OCI-M2 (cell line): ENCODE results near the gene TMEM186.
"Not testable (repeated sequence)": the region's sequence is repeated elsewhere in the genome, so short reads cannot be mapped to it uniquely, and the experiment has no call there.

ENCODE experiments used
- DNase-seq: peaks from one replicate; lab custom pipeline; 2025; ENCODE audit not compliant: unreplicated experiment; lab: John Stamatoyannopoulos, UW

Gene TMEM186

DNA sequence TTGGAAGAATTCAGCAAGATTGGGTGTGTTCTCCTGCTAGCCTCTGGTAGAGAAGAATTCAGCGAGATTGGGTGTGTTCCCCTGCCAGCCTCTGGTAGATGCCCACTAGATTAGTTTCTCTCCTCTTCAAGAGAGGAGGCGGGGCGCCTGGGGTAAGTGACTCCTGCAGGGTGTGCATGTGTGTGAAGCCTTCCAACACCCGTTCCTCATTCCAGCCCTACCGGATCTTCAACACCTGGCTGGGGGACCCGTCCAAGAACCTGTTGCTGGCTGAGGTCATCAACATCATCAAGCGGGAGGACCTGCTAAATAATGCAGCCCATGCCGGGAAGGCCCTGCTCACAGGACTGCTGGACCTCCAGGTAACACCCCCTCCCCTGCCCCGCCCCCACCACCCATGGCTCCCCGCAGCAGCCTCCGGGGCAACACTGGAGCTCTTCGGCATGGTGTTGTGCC lies 21.3 kb downstream of the TMEM186 start:
- DNase-seq: no peak

GRCh38 chr16:8775359-8775758 lies 22.1 kb downstream of the TMEM186 start:
- DNase-seq: no peak

DNA sequence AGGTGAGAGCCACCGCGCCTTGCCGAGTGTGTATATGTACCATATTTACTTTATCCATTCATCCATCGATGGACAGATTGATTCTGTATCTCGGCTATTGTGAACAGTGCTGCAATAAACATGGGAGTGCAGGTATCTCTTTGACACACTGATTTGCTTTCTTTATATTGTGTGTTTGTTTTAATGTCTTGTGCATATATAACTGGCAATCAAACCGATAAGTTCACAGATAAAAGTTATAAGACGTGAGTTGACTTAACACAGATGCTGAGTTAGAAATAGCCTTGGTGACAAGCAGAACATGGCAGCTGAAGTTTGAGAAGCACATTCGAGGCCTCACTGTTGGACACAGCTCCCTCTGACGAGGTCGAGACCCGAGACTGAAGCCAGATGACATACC lies 23.2 kb downstream of the TMEM186 start:
- DNase-seq: no peak

DNA sequence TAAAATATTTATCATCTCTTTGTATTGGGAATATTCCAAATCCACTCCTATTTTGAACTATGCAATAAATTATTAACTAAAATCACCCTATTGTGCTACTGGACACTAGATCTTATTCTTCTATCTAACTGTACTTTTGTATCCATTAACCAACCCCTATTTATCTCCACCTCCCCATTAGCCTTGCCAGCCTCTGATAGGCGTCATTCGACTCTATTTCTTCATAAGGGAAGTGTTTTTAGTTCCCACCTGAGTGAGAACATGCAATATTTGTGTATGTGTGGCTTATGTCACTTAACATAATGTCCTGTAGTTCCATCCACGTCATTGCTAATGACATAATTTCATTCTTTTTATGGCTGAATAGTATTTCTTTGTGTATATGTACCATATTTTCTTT lies 23.9 kb downstream of the TMEM186 start:
- no peak for DNase-seq

- DNase-seq: no peak
These were observed 28.7 kb downstream of the TMEM186 start for GRCh38 chr16:8768692-8769091.

GRCh38 chr16:8768283-8768682 lies 29.2 kb downstream of the TMEM186 start:
- no peak for DNase-seq

- DNase-seq: no peak
These were observed 30.3 kb downstream of the TMEM186 start for GRCh38 chr16:8767176-8767575.

DNA sequence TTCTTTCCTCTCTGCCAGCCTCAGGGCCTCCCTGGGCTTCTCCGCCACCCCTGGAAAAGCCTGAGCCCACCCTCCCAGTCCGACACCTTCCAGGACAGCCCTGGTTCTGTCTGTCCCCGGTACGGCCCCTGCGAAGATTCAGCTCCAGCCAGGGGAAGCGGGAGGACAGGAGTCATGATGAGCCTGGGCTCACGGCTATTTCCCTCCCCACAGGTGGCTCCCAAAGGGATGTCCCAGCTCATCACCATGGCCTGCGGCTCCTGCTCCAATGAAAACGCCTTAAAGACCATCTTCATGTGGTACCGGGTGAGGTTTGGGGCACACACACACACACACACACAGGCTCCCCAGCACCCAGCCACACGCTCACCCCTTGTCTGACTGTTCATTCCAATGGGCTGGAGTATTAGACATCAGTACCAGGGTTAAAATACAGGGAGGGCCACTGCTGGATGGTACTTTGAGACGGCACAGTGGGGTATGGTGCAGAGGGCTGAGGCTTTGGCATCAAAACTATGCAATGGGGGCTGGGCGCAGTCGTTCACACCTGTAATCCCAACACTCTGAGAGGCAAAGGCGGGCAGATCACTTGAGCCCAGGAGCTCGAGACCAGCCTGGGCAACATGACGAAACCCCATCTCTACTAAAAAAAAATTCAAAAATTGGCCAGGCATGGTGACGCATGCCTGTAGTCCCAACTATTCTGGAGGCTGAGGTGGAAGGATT lies 32.8 kb downstream of the TMEM186 start:
- no peak for DNase-seq

DNA sequence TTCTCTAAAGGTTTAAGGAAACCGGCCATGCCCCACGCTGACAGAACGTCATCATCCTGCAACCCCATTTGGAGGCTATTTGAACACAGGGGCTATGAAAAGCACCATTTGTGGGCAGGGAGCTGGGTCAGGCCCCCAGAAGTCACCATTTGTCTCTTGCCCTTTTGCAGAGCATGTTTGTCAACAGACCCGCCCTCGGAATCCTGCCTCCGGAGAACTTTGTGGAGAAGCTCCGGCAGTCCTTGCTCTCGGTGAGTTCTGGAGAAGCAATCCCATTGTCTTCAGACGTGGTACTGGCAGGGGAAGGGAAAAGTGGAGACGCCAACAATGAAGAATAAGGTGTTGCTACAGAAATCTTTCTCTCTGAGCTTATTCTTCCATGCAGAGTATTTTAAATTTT lies 33.5 kb downstream of the TMEM186 start:
- no peak for DNase-seq

GRCh38 chr16:8763083-8763482 lies 34.4 kb downstream of the TMEM186 start:
- no peak for DNase-seq

GRCh38 chr16:8762254-8762653 lies 35.2 kb downstream of the TMEM186 start:
- DNase-seq: no peak

DNA sequence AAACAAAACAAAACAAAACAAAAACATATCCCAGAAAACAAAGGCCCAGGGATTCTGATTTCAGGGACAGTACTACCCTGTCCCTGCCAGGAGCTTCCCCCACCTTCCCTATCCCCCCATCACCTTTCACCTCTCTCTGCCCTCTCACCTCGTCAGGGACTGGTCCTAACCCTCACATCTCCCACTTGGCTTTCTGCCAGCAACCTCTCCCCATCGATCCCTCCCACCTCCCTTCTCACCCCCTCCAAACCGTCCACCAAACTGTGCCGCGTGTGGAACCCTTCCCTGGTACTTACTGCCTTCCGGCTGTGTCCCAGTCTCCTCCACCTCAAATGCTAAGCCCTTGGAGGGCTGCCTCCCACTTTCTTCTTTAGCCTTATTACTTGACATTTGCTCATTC lies 36.4 kb downstream of the TMEM186 start:
- DNase-seq: no peak

DNA sequence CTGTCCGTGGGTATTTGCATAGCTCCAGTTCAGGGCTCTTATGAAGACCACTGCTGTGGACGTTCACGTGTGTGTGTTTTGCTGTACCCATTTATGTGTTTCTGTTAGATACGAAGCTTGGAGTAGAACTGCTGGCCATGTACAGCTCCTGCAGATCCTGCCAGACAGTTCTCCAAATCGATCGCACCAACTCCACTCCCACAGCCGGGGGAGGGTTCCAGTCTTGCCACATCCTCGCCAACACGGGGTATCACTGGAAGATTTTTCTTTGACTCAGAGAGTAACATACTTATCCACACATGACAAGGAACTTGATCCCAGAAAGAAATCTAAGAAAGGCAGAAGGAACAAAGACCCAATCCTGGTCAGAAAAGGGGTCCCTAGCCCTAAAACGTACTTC lies 37.4 kb downstream of the TMEM186 start:
- DNase-seq: no peak

DNA sequence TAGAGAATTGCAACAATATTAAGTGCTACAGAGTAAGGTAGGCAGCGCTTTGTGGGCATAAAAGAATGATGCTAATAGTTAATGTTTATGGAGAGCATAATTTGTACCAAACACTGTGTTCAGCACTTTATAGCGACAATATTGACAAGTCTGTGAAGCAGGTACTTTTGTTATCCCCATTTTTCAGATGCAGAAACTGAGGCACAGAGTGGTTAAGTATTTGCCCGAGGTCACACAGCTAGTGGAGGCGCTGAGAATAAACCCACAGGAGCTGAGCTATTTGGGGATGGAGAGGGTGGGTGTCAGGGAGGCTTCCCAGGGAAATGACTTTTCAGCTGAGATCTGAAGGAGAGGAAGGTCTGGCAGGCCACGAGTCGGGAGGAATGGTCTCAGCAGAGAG lies 39.4 kb downstream of the TMEM186 start:
- DNase-seq: no peak

- no peak for DNase-seq
These were observed 40.7 kb downstream of the TMEM186 start for GRCh38 chr16:8756755-8757154.

DNA sequence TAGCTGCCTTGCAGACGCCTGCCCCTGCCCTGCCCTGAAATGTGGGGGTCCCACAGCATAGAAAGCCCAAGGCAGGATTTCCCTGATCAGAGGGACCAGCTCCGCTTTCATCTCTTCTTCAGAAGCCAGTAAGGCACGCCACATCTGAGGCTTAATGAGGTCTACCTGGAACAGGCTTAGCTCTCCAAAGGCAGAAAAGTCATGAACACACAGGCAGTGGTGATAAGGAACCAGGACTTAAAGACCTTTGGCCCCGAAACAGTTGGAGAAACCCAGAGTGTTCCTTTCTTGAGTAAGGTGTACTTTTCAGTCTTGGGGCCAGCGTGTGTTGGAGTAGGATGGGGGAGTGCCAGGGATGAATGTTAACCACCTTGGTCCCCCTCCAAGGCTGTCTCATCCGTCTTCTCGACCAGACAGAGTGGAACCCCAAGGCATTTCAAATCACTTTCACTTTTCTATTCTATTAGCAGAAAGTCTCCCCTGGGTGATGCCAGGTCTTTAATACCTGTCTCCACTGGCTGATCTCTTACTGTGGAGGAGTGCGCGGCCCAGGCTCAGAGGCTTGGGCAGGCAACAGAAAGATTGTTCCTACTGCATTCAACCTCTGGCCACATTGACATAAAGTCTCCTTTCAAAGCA lies 43.9 kb downstream of the TMEM186 start:
- no peak for DNase-seq

- no peak for DNase-seq
These were observed 44.7 kb downstream of the TMEM186 start for GRCh38 chr16:8752706-8753105.

DNA sequence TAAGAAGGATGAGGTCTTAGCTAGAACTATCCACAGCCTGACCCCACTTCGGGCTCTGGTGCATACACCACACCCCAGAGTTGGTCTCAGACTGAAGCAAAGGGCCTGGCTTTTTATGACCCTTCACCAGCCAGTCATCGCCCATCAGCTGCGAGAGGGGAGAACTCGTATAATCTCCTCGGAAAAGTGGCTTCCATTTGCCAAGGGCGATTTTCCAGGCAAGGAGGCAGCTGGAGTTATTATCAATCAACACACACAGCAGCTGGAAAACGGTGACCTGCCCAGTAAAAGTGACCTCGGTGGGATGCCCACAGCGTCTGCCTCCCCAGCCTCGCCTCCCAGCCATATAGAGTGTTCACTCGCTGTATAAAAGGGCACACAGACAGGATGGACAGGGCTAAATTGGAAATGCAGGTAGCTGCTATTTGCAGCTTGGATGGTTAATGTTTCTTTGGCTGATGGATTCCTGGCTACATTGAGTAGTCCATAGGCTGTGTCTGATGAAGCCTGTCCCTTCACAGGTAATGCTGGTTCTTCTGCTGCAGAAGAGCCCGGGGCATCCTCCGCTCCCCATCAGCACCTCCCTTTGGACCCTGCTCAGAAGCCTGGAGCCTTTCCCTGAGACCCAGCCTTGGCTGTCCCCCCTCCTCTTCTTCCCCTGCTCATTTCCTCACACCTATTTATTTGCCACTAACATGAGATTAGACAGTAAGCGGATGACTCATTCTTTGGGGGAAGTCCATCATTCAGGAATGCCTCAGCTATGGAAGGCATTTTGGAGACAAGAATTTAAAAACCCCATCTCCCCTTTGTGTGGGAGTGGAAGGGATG lies 45.7 kb downstream of the TMEM186 start:
- DNase-seq: no peak

GRCh38 chr16:8748944-8749343 lies 48.5 kb downstream of the TMEM186 start:
- DNase-seq: not testable (repeated sequence)
